ENCODE data around the gene LRRC8A. TPM values are rescaled to one million over a fixed set of nuclear protein-coding genes. Genes with fewer than 3 reads are reported as not detected.

The LRRC8A gene
- total RNA-seq, 2 donors from 2014 or later, result 54.6 to 58.7 TPM

- Mint-ChIP-seq H3K27ac (no peak overlapping the region), H3K36me3 (ENCODE audit: low read depth) (peaks cover 32% of the 10 kb centered on the region), H3K9me3 (no peaks in the 10 kb centered on the region), H3K4me3 (no peak overlapping the region), H3K27me3 (ENCODE audit: insufficient read depth) (no peaks in the 10 kb centered on the region), H3K4me1 (peaks cover 3% of the 10 kb centered on the region)
- DNase-seq, result no peak
- no peak for TF ChIP-seq CTCF (conservative IDR thresholded peaks at IDR 0.05)
- Histone ChIP-seq H3K36me3 (ENCODE audit: control insufficient read depth, insufficient read depth, low read length) (peaks cover 48% of the 10 kb centered on the region), H3K9ac (ENCODE audit: extremely low read depth, low read length, poor library complexity, severe bottlenecking) (no peak overlapping the region), H3K4me1 (ENCODE audit: control insufficient read depth, insufficient read depth, low read length) (peaks cover 4% of the 10 kb centered on the region), H3K27ac (ENCODE audit: low read depth, low read length) (no peak overlapping the region), H3K27me3 (ENCODE audit: control insufficient read depth, insufficient read depth, low read length, poor library complexity, severe bottlenecking) (no peaks in the 10 kb centered on the region), H3K9me3 (ENCODE audit: control insufficient read depth, low read length) (no peaks in the 10 kb centered on the region), H3K4me3 (ENCODE audit: low read length) (no peak overlapping the region)
- 95 to 96% methylated on average over 4 to 6 of the region's 7 CpGs for WGBS, 2 experiments (ENCODE audit: insufficient coverage in 1 of 2, insufficient read length in 1 of 2)
These were observed 24.0 kb downstream of the LRRC8A start for GRCh38 chr9:128905964-128906363.

GRCh38 chr9:128906741-128907140 is 24.8 kb downstream of the LRRC8A start:
- no peaks in the 10 kb centered on the region for H3K9me3 ChIP-seq (ENCODE audit: control insufficient read depth, low read length)
- Mint-ChIP-seq H3K27ac (peak overlapping the region; percentile 71), H3K9me3 (no peaks in the 10 kb centered on the region)

GRCh38 chr9:128908372-128908771 is 26.4 kb downstream of the LRRC8A start:
- H3K9ac ChIP-seq (ENCODE audit: extremely low read depth, low read length, poor library complexity, severe bottlenecking), result no peak overlapping the region
- H3K27ac ChIP-seq (ENCODE audit: low read depth, low read length), result no peak overlapping the region
- H3K4me1 Mint-ChIP-seq, result peaks cover 26% of the 10 kb centered on the region
- no peaks in the 10 kb centered on the region for H3K27me3 Mint-ChIP-seq (ENCODE audit: insufficient read depth)
- H3K36me3 ChIP-seq (ENCODE audit: control insufficient read depth, insufficient read depth, low read length), result peaks cover 48% of the 10 kb centered on the region
- H3K27me3 ChIP-seq (ENCODE audit: control insufficient read depth, insufficient read depth, low read length, poor library complexity, severe bottlenecking), result no peaks in the 10 kb centered on the region
- no peaks in the 10 kb centered on the region for H3K9me3 ChIP-seq (ENCODE audit: control insufficient read depth, low read length)
- DNase-seq, result no peak
- TF ChIP-seq CTCF (conservative IDR thresholded peaks at IDR 0.05), result no peak
- peaks cover 16% of the 10 kb centered on the region for H3K4me1 ChIP-seq (ENCODE audit: control insufficient read depth, insufficient read depth, low read length)
- no peak overlapping the region for H3K4me3 Mint-ChIP-seq
- no peaks in the 10 kb centered on the region for H3K9me3 Mint-ChIP-seq
- no peak overlapping the region for H3K27ac Mint-ChIP-seq
- peaks cover 40% of the 10 kb centered on the region for H3K36me3 Mint-ChIP-seq (ENCODE audit: low read depth)
- 97% methylated on average over 23 to 24 of the region's 24 CpGs for WGBS, 2 experiments (ENCODE audit: insufficient coverage in 1 of 2, insufficient read length in 1 of 2)
- H3K4me3 ChIP-seq (ENCODE audit: low read length), result no peak overlapping the region

More at GRCh38 chr9:128906741-128907140, 24.8 kb downstream of the LRRC8A start:
- Mint-ChIP-seq H3K4me1 (peaks cover 10% of the 10 kb centered on the region), H3K27me3 (ENCODE audit: insufficient read depth) (no peaks in the 10 kb centered on the region), H3K4me3 (no peak overlapping the region), H3K36me3 (ENCODE audit: low read depth) (peaks cover 32% of the 10 kb centered on the region)
- 86 to 89% methylated on average over 1 to 2 of the region's 2 CpGs for WGBS, 2 experiments (ENCODE audit: insufficient coverage in 1 of 2, insufficient read length in 1 of 2)
- no peak overlapping the region for H3K4me3 ChIP-seq (ENCODE audit: low read length)
- H3K9ac ChIP-seq (ENCODE audit: extremely low read depth, low read length, poor library complexity, severe bottlenecking), result no peak overlapping the region
- no peak for TF ChIP-seq CTCF (conservative IDR thresholded peaks at IDR 0.05)
- H3K4me1 ChIP-seq (ENCODE audit: control insufficient read depth, insufficient read depth, low read length), result peaks cover 12% of the 10 kb centered on the region
- H3K27ac ChIP-seq (ENCODE audit: low read depth, low read length), result no peak overlapping the region
- DNase-seq, result no peak
- H3K27me3 ChIP-seq (ENCODE audit: control insufficient read depth, insufficient read depth, low read length, poor library complexity, severe bottlenecking), result no peaks in the 10 kb centered on the region
- H3K36me3 ChIP-seq (ENCODE audit: control insufficient read depth, insufficient read depth, low read length), result peaks cover 52% of the 10 kb centered on the region
